HepG2 (cell line): ENCODE results near the gene TICAM2. TPM values are rescaled to one million over a fixed set of nuclear protein-coding genes. Genes with fewer than 3 reads are reported as not detected.

Experiments used
- AGO2 ChIP-seq: fragments of 200-400 bp; formaldehyde crosslinking; optimal IDR thresholded peaks from 2 replicates; pipeline ENCODE3; 2017; ENCODE audit warnings: mild to moderate bottlenecking, low read depth, low read length, moderate library complexity
- AKNA ChIP-seq: sonication (generic); formaldehyde crosslinking; IDR thresholded peaks from 2 replicates; pipeline ENCODE4 v1.4.0; 2020; ENCODE audit warnings: missing genetic modification reagents, borderline replicate concordance
- ATF7-NPFF ChIP-seq: sonication (generic); formaldehyde crosslinking; IDR thresholded peaks from 2 replicates; pipeline ENCODE4 v1.8.1; 2023; ENCODE audit warnings: mild to moderate bottlenecking, low read depth, missing genetic modification reagents, moderate library complexity
- CTCF ChIP-seq: sonication (generic); formaldehyde crosslinking; IDR thresholded peaks from 2 replicates; pipeline ENCODE4 v1.5.0; 2020; ENCODE audit warnings: mild to moderate bottlenecking, missing genetic modification reagents, moderate library complexity
- DR1 ChIP-seq: sonication (generic); formaldehyde crosslinking; IDR thresholded peaks from 2 replicates; pipeline ENCODE4 v1.8.0; 2021; ENCODE audit warnings: mild to moderate bottlenecking, missing genetic modification reagents, inconsistent platforms
- FOXK1 ChIP-seq: sonication (generic); formaldehyde crosslinking; IDR thresholded peaks from 2 replicates; pipeline ENCODE4 v1.4.0; 2020; ENCODE audit warnings: low read depth, missing genetic modification reagents, borderline replicate concordance
- HCFC1 ChIP-seq: fragments of 150-350 bp; IDR thresholded peaks from 2 replicates; pipeline ENCODE4 v1.6.1; 2014; ENCODE audit warnings: low read depth, low read length
- MAFG ChIP-seq: sonication (generic); formaldehyde crosslinking; IDR thresholded peaks from 2 replicates; pipeline ENCODE4 v1.5.1; 2020; ENCODE audit warnings: mild to moderate bottlenecking, missing genetic modification reagents
- MIER2 ChIP-seq: IDR thresholded peaks from 2 replicates; pipeline ENCODE4 v1.6.1; 2016; ENCODE audit warnings: missing biosample characterization, missing genetic modification reagents
- MIER3 ChIP-seq: IDR thresholded peaks from 2 replicates; pipeline ENCODE4 v1.6.1; 2016; ENCODE audit warnings: missing compliant biosample characterization, borderline replicate concordance
- POLR2G ChIP-seq: fragments of 200-400 bp; formaldehyde crosslinking; IDR thresholded peaks from 2 replicates; pipeline ENCODE4 v1.6.1; 2018; ENCODE audit warnings: mild to moderate bottlenecking, low read depth, low read length, moderate library complexity
- RCOR2 ChIP-seq: IDR thresholded peaks from 2 replicates; pipeline ENCODE4 v1.6.1; 2016; ENCODE audit warnings: missing biosample characterization, missing genetic modification reagents
- RXRB ChIP-seq: IDR thresholded peaks from 2 replicates; pipeline ENCODE4 v1.6.1; 2016; ENCODE audit warnings: borderline replicate concordance, missing genetic modification reagents, missing compliant biosample characterization
- TOPORS ChIP-seq: sonication (generic); formaldehyde crosslinking; IDR thresholded peaks from 2 replicates; pipeline ENCODE4 v1.8.0; 2023; ENCODE audit warnings: mild to moderate bottlenecking, missing genetic modification reagents
- U2AF2 ChIP-seq: fragments of 200-400 bp; formaldehyde crosslinking; IDR thresholded peaks from 2 replicates; pipeline ENCODE4 v1.6.1; 2017; ENCODE audit warnings: low read depth, mild to moderate bottlenecking, low read length
- YEATS4 ChIP-seq: sonication (generic); formaldehyde crosslinking; IDR thresholded peaks from 2 replicates; pipeline ENCODE4 v1.4.0; 2020; ENCODE audit warnings: missing genetic modification reagents, borderline replicate concordance
- ZBTB14 ChIP-seq: sonication (generic); formaldehyde crosslinking; IDR thresholded peaks from 2 replicates; pipeline ENCODE4 v1.4.0; 2020; ENCODE audit warnings: missing genetic modification reagents
- ZFYVE20 ChIP-seq: sonication (generic); formaldehyde crosslinking; IDR thresholded peaks from 2 replicates; pipeline ENCODE4 v1.8.0; 2023; ENCODE audit warnings: low read depth, mild to moderate bottlenecking, moderate library complexity, missing genetic modification reagents, borderline replicate concordance
- ZNF589 ChIP-seq: sonication (generic); formaldehyde crosslinking; conservative IDR thresholded peaks from 2 replicates; pipeline ENCODE4 v1.8.0; 2022; ENCODE audit warnings: mild to moderate bottlenecking, moderate library complexity, missing genetic modification reagents
- ZNF768 ChIP-seq: sonication (generic); formaldehyde crosslinking; IDR thresholded peaks from 2 replicates; pipeline ENCODE4 v1.4.0; 2020; ENCODE audit warnings: missing genetic modification reagents
- polyA plus RNA-seq, 8 experiments: library from polyadenylated mRNA; depleted of rRNA in 3 of 8; stranded (reverse) in 7 of 8; unstranded in 1 of 8; fragments of >200 nt; fragmentation: Illumina TruSeq in 4 of 8; extraction: Trizol in 4 of 8; gene quantifications; 2 replicates each; pipeline versions ENCODE4 v1.2.1 to v1.2.3, GENCODE V29; 2011 to 2016; ENCODE audit warnings: low read depth in 4 of 8, missing spikeins in 1 of 8, mixed read lengths in 1 of 8; ENCODE audit not compliant: insufficient read depth in 1 of 8
- total RNA-seq, 5 experiments: library from RNA; depleted of rRNA; stranded (reverse); fragments of >200 nt; fragmentation: Illumina TruSeq; extraction: Trizol; gene quantifications; 2 replicates each; pipeline ENCODE4 v1.2.3, GENCODE V29; 2016; ENCODE audit warnings: low read depth in 1 of 5

TICAM2 gene
- total and polyA plus RNA-seq, 2 of the 13 experiments (the other 11 are each of a cell fraction or from before 2014, with no cell fraction given) = 0.04 TPM; not detected in 1

GRCh38 chr5:115601701-115602590 lies at the start of gene TICAM2 (continued):
- TF ChIP-seq AKNA (no peak), POLR2G (0 out of 2 replicates have a peak, but pooled peaks have one; percentile 2), MIER2 (CRISPR knock-in tag) (no peak), ZNF768 (CRISPR knock-in tag) (no peak; the same call in 1 of the 2 replicates), RXRB (no peak), ZBTB14 (CRISPR knock-in tag) (no peak), YEATS4 (peak; percentile 47; the same call in 1 of the 2 replicates), RCOR2 (CRISPR knock-in tag) (no peak), ZFYVE20 (CRISPR knock-in tag) (no peak), MIER3 (CRISPR knock-in tag) (no peak), ATF7-NPFF (CRISPR knock-in tag) (peak; percentile 42; the same call in 1 of the 2 replicates), AGO2 (peak; percentile 89), FOXK1 (CRISPR knock-in tag) (no peak), CTCF (peak; percentile 42), MAFG (CRISPR knock-in tag) (no peak), DR1 (CRISPR knock-in tag) (no peak), U2AF2 (no peak), HCFC1 (no peak), ZNF589 (CRISPR knock-in tag) (no peak), TOPORS (CRISPR knock-in tag) (no peak)
